H1 (cell line): ENCODE data around the gene ELOVL5.

Experiments used
- ATF3 ChIP-seq: IDR thresholded peaks from 2 replicates; pipeline ENCODE4 v1.6.1; 2011; ENCODE audit warnings: low read depth, mild to moderate bottlenecking, low read length; ENCODE audit not compliant: insufficient read depth
- POLR2A ChIP-seq, 2 experiments: IDR thresholded peaks; 1 replicate in 1 of 2; 2 replicates in 1 of 2; pipeline ENCODE4 v1.6.1; 2011; ENCODE audit warnings: low read depth in 2 of 2, low read length in 2 of 2, mild to moderate bottlenecking in 2 of 2; ENCODE audit errors: control extremely low read depth in 1 of 2
- SAP30 ChIP-seq: fragments of 300-600 bp; sonication (generic); IDR thresholded peaks from 2 replicates; pipeline ENCODE4 v1.7.1; 2012; ENCODE audit warnings: low read length, moderate library complexity, mild to moderate bottlenecking, inconsistent platforms; ENCODE audit not compliant: insufficient read depth, insufficient replicate concordance
- SIX5 ChIP-seq: IDR thresholded peaks from 2 replicates; pipeline ENCODE4 v1.6.1; 2011; ENCODE audit warnings: mild to moderate bottlenecking, low read depth, low read length
- USF2 ChIP-seq: IDR thresholded peaks from 2 replicates; pipeline ENCODE4 v1.6.1; 2011; ENCODE audit warnings: low read length, improper control_type of control experiment

GRCh38 chr6:53318429-53318828 is 30.3 kb downstream of the ELOVL5 start:
- TF ChIP-seq SIX5 (no peak), USF2 (no peak), SAP30 (no peak), POLR2A (IDR thresholded peaks at IDR 0.05; ENCODE audit: control extremely low read depth in 1 of 2, low read depth in 2 of 2, low read length in 2 of 2) (no peak), ATF3 (no peak)
